ENCODE results near the gene RBMS3. TPM values are rescaled to one million over a fixed set of nuclear protein-coding genes. Genes with fewer than 3 reads are reported as not detected.
"Not testable (repeated sequence)": the region's sequence is repeated elsewhere in the genome, so short reads cannot be mapped to it uniquely, and the experiment has no call there.

Gene RBMS3
- total RNA-seq, 3 donors from 2014 or later, result 0.81 to 1.9 (median 1.1) TPM

- no peak overlapping the region for H3K4me3 Mint-ChIP-seq
- H3K36me3 Mint-ChIP-seq (ENCODE audit: insufficient read depth), result no peaks in the 10 kb centered on the region
- no peaks in the 10 kb centered on the region for H3K9me3 Mint-ChIP-seq
- DNase-seq (no peak), ATAC-seq (no peak)
- peaks cover 2% of the 10 kb centered on the region for H3K27me3 Mint-ChIP-seq (ENCODE audit: low read depth)
- no peaks in the 10 kb centered on the region for H3K4me1 Mint-ChIP-seq (ENCODE audit: low read depth)
These were observed 722.9 kb downstream of the RBMS3 start for GRCh38 chr3:30003741-30004140.

GRCh38 chr3:30004481-30004880 is 723.6 kb downstream of the RBMS3 start:
- ATAC-seq, result no peak
- H3K4me3 Mint-ChIP-seq, result no peak overlapping the region
- no peaks in the 10 kb centered on the region for H3K36me3 Mint-ChIP-seq (ENCODE audit: insufficient read depth)
- DNase-seq, result no peak
- no peaks in the 10 kb centered on the region for H3K9me3 Mint-ChIP-seq
- peaks cover 2% of the 10 kb centered on the region for H3K27me3 Mint-ChIP-seq (ENCODE audit: low read depth)
- H3K4me1 Mint-ChIP-seq (ENCODE audit: low read depth), result no peaks in the 10 kb centered on the region

GRCh38 chr3:30006111-30006510 is 725.2 kb downstream of the RBMS3 start:
- DNase-seq, result no peak
- no peaks in the 10 kb centered on the region for H3K9me3 Mint-ChIP-seq
- no peaks in the 10 kb centered on the region for H3K36me3 Mint-ChIP-seq (ENCODE audit: insufficient read depth)
- H3K4me1 Mint-ChIP-seq (ENCODE audit: low read depth), result no peaks in the 10 kb centered on the region
- no peak overlapping the region for H3K4me3 Mint-ChIP-seq
- peaks cover 2% of the 10 kb centered on the region for H3K27me3 Mint-ChIP-seq (ENCODE audit: low read depth)
- no peak for ATAC-seq

GRCh38 chr3:30007668-30008067 is 726.8 kb downstream of the RBMS3 start:
- ATAC-seq, result no peak
- H3K36me3 Mint-ChIP-seq (ENCODE audit: insufficient read depth), result no peaks in the 10 kb centered on the region
- H3K9me3 Mint-ChIP-seq, result no peaks in the 10 kb centered on the region
- H3K27me3 Mint-ChIP-seq (ENCODE audit: low read depth), result peaks cover 5% of the 10 kb centered on the region
- DNase-seq, result no peak
- no peaks in the 10 kb centered on the region for H3K4me1 Mint-ChIP-seq (ENCODE audit: low read depth)
- H3K4me3 Mint-ChIP-seq, result no peak overlapping the region

GRCh38 chr3:30011237-30011803 is 730.4 kb downstream of the RBMS3 start:
- H3K4me1 Mint-ChIP-seq (ENCODE audit: low read depth), result no peaks in the 10 kb centered on the region
- H3K9me3 Mint-ChIP-seq, result no peaks in the 10 kb centered on the region
- ATAC-seq (peak; percentile 67 to 72), DNase-seq (no peak)
- peaks cover 3% of the 10 kb centered on the region for H3K27me3 Mint-ChIP-seq (ENCODE audit: low read depth)
- no peaks in the 10 kb centered on the region for H3K36me3 Mint-ChIP-seq (ENCODE audit: insufficient read depth)
- H3K4me3 Mint-ChIP-seq, result no peak overlapping the region

GRCh38 chr3:30012941-30013543 is 732.2 kb downstream of the RBMS3 start:
- ATAC-seq (no peak), DNase-seq (peak; percentile 41)
- Mint-ChIP-seq H3K36me3 (ENCODE audit: insufficient read depth) (no peaks in the 10 kb centered on the region), H3K27me3 (ENCODE audit: low read depth) (peaks cover 3% of the 10 kb centered on the region), H3K4me1 (ENCODE audit: low read depth) (no peaks in the 10 kb centered on the region), H3K9me3 (no peaks in the 10 kb centered on the region), H3K4me3 (no peak overlapping the region)

GRCh38 chr3:30017901-30018300 is 737.0 kb downstream of the RBMS3 start:
- no peaks in the 10 kb centered on the region for H3K4me1 Mint-ChIP-seq (ENCODE audit: low read depth)
- DNase-seq (no peak), ATAC-seq (no peak)
- no peaks in the 10 kb centered on the region for H3K36me3 Mint-ChIP-seq (ENCODE audit: insufficient read depth)
- no peak overlapping the region for H3K4me3 Mint-ChIP-seq
- H3K9me3 Mint-ChIP-seq, result no peaks in the 10 kb centered on the region
- peaks cover 11% of the 10 kb centered on the region for H3K27me3 Mint-ChIP-seq (ENCODE audit: low read depth)

- Mint-ChIP-seq H3K9me3 (no peaks in the 10 kb centered on the region), H3K4me3 (no peak overlapping the region), H3K36me3 (ENCODE audit: insufficient read depth) (no peaks in the 10 kb centered on the region), H3K4me1 (ENCODE audit: low read depth) (no peaks in the 10 kb centered on the region), H3K27me3 (ENCODE audit: low read depth) (peaks cover 16% of the 10 kb centered on the region)
- ATAC-seq (no peak), DNase-seq (no peak)
These were observed 739.5 kb downstream of the RBMS3 start for GRCh38 chr3:30020380-30020779.

- no peaks in the 10 kb centered on the region for H3K36me3 Mint-ChIP-seq (ENCODE audit: insufficient read depth)
- no peak overlapping the region for H3K4me3 Mint-ChIP-seq
- no peaks in the 10 kb centered on the region for H3K4me1 Mint-ChIP-seq (ENCODE audit: low read depth)
- ATAC-seq (no peak), DNase-seq (no peak)
- H3K27me3 Mint-ChIP-seq (ENCODE audit: low read depth), result peaks cover 17% of the 10 kb centered on the region
- no peaks in the 10 kb centered on the region for H3K9me3 Mint-ChIP-seq
These were observed 743.6 kb downstream of the RBMS3 start for GRCh38 chr3:30024466-30024865.

GRCh38 chr3:30026851-30027250 is 746.0 kb downstream of the RBMS3 start:
- DNase-seq (no peak), ATAC-seq (no peak)
- Mint-ChIP-seq H3K4me1 (ENCODE audit: low read depth) (no peaks in the 10 kb centered on the region), H3K9me3 (no peaks in the 10 kb centered on the region), H3K27me3 (ENCODE audit: low read depth) (peaks cover 17% of the 10 kb centered on the region), H3K36me3 (ENCODE audit: insufficient read depth) (no peaks in the 10 kb centered on the region), H3K4me3 (no peak overlapping the region)

GRCh38 chr3:30034246-30034991 is 753.5 kb downstream of the RBMS3 start:
- Mint-ChIP-seq H3K27me3 (ENCODE audit: low read depth) (peaks cover 17% of the 10 kb centered on the region), H3K4me3 (no peak overlapping the region), H3K4me1 (ENCODE audit: low read depth) (no peaks in the 10 kb centered on the region), H3K9me3 (no peaks in the 10 kb centered on the region), H3K36me3 (ENCODE audit: insufficient read depth) (no peaks in the 10 kb centered on the region)
- ATAC-seq (no peak), DNase-seq (no peak)

- H3K4me3 Mint-ChIP-seq, result no peak overlapping the region
- peaks cover 28% of the 10 kb centered on the region for H3K27me3 Mint-ChIP-seq (ENCODE audit: low read depth)
- ATAC-seq, result no peak
- no peaks in the 10 kb centered on the region for H3K9me3 Mint-ChIP-seq
- H3K4me1 Mint-ChIP-seq (ENCODE audit: low read depth), result peaks cover 3% of the 10 kb centered on the region
- DNase-seq, result no peak
- no peaks in the 10 kb centered on the region for H3K36me3 Mint-ChIP-seq (ENCODE audit: insufficient read depth)
These were observed 755.2 kb downstream of the RBMS3 start for GRCh38 chr3:30035935-30036567.

- Mint-ChIP-seq H3K9me3 (no peaks in the 10 kb centered on the region), H3K4me1 (ENCODE audit: low read depth) (peaks cover 3% of the 10 kb centered on the region), H3K27me3 (ENCODE audit: low read depth) (peaks cover 37% of the 10 kb centered on the region), H3K4me3 (no peak overlapping the region), H3K36me3 (ENCODE audit: insufficient read depth) (no peaks in the 10 kb centered on the region)
- no peak for ATAC-seq
- DNase-seq, result no peak
These were observed 759.3 kb downstream of the RBMS3 start for GRCh38 chr3:30040126-30040525.

- not testable (repeated sequence) for DNase-seq; H3K4me1 Mint-ChIP-seq (ENCODE audit: low read depth); ATAC-seq; H3K9me3 Mint-ChIP-seq; H3K36me3 Mint-ChIP-seq (ENCODE audit: insufficient read depth); H3K4me3 Mint-ChIP-seq
- peaks cover 34% of the 10 kb centered on the region for H3K27me3 Mint-ChIP-seq (ENCODE audit: low read depth)
These were observed 760.6 kb downstream of the RBMS3 start for GRCh38 chr3:30041481-30041880.

Data from activated T-cell treated with anti-CD3 and anti-CD28 coated beads, Interleukin-2, amount 50 U/mL, for 4 hours (primary cell).